ENCODE results near the gene APOA5.

DNA sequence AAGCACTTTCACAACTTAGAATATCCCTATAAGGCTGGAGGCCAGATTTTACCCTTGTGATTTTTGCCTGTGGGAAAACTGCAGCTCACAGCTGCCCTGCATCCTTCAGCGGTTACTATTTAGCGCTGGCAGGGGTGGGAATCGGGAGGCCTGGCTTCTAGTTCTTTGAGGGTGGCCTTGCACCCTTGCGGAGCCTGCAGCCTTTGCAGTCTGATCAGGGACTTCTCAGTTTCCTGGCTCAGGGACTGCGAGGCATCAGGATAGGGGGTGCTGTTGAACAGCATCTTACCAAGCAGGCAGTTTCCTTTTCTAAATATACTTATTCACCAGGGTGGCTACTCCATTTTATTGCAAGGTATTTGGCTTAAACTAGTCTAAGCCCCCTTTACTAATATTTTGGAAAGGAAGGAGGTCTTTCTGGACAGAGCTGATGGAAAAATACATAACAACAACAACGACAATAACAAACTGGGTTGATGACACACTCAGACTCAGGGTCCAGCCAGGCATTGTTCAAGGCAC is 48.6 kb upstream of the APOA5 start:
- TF ChIP-seq E2F1 (CRISPR knock-in tag; IDR thresholded peaks at IDR 0.05): no peak
- no peak for TF ChIP-seq CTCF (IDR thresholded peaks at IDR 0.05)
- TF ChIP-seq GTF2I (CRISPR knock-in tag; conservative IDR thresholded peaks at IDR 0.05): no peak
- no peak for TF ChIP-seq ZNF121 (CRISPR knock-in tag; IDR thresholded peaks at IDR 0.05)
- TF ChIP-seq TCF7 (CRISPR knock-in tag; IDR thresholded peaks at IDR 0.05; ENCODE audit: low read depth): no peak
- TF ChIP-seq, protein P1, sequence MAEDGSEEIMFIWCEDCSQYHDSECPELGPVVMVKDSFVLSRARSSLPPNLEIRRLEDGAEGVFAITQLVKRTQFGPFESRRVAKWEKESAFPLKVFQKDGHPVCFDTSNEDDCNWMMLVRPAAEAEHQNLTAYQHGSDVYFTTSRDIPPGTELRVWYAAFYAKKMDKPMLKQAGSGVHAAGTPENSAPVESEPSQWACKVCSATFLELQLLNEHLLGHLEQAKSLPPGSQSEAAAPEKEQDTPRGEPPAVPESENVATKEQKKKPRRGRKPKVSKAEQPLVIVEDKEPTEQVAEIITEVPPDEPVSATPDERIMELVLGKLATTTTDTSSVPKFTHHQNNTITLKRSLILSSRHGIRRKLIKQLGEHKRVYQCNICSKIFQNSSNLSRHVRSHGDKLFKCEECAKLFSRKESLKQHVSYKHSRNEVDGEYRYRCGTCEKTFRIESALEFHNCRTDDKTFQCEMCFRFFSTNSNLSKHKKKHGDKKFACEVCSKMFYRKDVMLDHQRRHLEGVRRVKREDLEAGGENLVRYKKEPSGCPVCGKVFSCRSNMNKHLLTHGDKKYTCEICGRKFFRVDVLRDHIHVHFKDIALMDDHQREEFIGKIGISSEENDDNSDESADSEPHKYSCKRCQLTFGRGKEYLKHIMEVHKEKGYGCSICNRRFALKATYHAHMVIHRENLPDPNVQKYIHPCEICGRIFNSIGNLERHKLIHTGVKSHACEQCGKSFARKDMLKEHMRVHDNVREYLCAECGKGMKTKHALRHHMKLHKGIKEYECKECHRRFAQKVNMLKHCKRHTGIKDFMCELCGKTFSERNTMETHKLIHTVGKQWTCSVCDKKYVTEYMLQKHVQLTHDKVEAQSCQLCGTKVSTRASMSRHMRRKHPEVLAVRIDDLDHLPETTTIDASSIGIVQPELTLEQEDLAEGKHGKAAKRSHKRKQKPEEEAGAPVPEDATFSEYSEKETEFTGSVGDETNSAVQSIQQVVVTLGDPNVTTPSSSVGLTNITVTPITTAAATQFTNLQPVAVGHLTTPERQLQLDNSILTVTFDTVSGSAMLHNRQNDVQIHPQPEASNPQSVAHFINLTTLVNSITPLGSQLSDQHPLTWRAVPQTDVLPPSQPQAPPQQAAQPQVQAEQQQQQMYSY (CRISPR knock-in tag; IDR thresholded peaks at IDR 0.05): no peak
- TF ChIP-seq ATF3 (CRISPR knock-in tag; conservative IDR thresholded peaks at IDR 0.05): no peak
- TF ChIP-seq ZSCAN18 (CRISPR knock-in tag; IDR thresholded peaks at IDR 0.05): no peak
- TF ChIP-seq NFYB (CRISPR knock-in tag; conservative IDR thresholded peaks at IDR 0.05; ENCODE audit: low read depth): no peak
- no peak for TF ChIP-seq NR2C2 (CRISPR knock-in tag; IDR thresholded peaks at IDR 0.05)
- TF ChIP-seq SMAD4 (CRISPR knock-in tag; IDR thresholded peaks at IDR 0.05): no peak

Data from WTC11 (cell line).